Dermis microvascular lymphatic vessel endothelial cell (primary cell): ENCODE measurements around the gene TIE1. TPM values are rescaled to one million over a fixed set of nuclear protein-coding genes. Genes with fewer than 3 reads are reported as not detected.

Experiments
- DNase-seq, 2 donors: peaks; one replicate each; pipeline versions ENCODE4 v3.0.0 to v3.0.0-alpha.2; 2010; ENCODE audit warnings: low read depth in 2 of 2
- total RNA-seq: library from RNA; depleted of rRNA; stranded (reverse); fragments of >200 nt; gene quantifications from 2 replicates; pipeline ENCODE4 v1.2.1, GENCODE V29; 2014

Gene TIE1
- total RNA-seq, 1 donor from 2014 or later: 667 TPM

GRCh38 chr1:43312212-43312623 is 11.4 kb downstream of the TIE1 start:
- DNase-seq: no peak

- no peak for DNase-seq
These were observed 12.1 kb downstream of the TIE1 start for GRCh38 chr1:43312663-43313515.

- no peak for DNase-seq
These were observed 13.0 kb downstream of the TIE1 start for GRCh38 chr1:43313771-43314170.

- DNase-seq: no peak
These were observed 13.5 kb downstream of the TIE1 start for GRCh38 chr1:43314233-43314632.

- DNase-seq: no peak
These were observed 14.7 kb downstream of the TIE1 start for GRCh38 chr1:43315481-43315880.

- DNase-seq: no peak
These were observed 15.4 kb downstream of the TIE1 start for GRCh38 chr1:43315963-43316737.

- no peak for DNase-seq
These were observed 16.1 kb downstream of the TIE1 start for GRCh38 chr1:43316738-43317520.

- no peak for DNase-seq
These were observed 17.2 kb downstream of the TIE1 start for GRCh38 chr1:43317817-43318471.

- no peak for DNase-seq
These were observed 18.0 kb downstream of the TIE1 start for GRCh38 chr1:43318831-43319230.

GRCh38 chr1:43319288-43319687 is 18.5 kb downstream of the TIE1 start:
- no peak for DNase-seq

GRCh38 chr1:43319766-43320165 is 19.0 kb downstream of the TIE1 start:
- DNase-seq: no peak

- DNase-seq: no peak
These were observed 20.6 kb downstream of the TIE1 start for GRCh38 chr1:43321331-43321891.

- no peak for DNase-seq
These were observed 21.7 kb downstream of the TIE1 start for GRCh38 chr1:43322506-43322905.

- DNase-seq: no peak
These were observed 24.0 kb downstream of the TIE1 start for GRCh38 chr1:43324810-43325209.

GRCh38 chr1:43325381-43325780 is 24.6 kb downstream of the TIE1 start:
- no peak for DNase-seq

GRCh38 chr1:43327549-43328292 is 26.9 kb downstream of the TIE1 start:
- DNase-seq: peak in 1 of 2 donors; percentile 31

- peak; percentile 83 to 94 for DNase-seq
These were observed 29.4 kb downstream of the TIE1 start for GRCh38 chr1:43329995-43330751.

- DNase-seq: no peak
These were observed 30.9 kb downstream of the TIE1 start for GRCh38 chr1:43331688-43332087.

GRCh38 chr1:43334453-43335205 is 33.8 kb downstream of the TIE1 start:
- DNase-seq: no peak
